Muscle layer of duodenum (tissue), 2 donors: ENCODE measurements around the gene SMIM1.
"Not testable (repeated sequence)": the region's sequence is repeated elsewhere in the genome, so short reads cannot be mapped to it uniquely, and the experiment has no call there.

ENCODE experiments used
- H3K27ac ChIP-seq: one replicate; pipeline ENCODE4 v1.7.0; 2013; ENCODE audit warnings: mild to moderate bottlenecking, low read length
- H3K27me3 ChIP-seq: one replicate; pipeline ENCODE4 v1.7.0; 2013; ENCODE audit warnings: low read depth, mild to moderate bottlenecking, control low read depth, low read length
- H3K36me3 ChIP-seq, 2 donors: one replicate each; pipeline ENCODE4 v1.7.0; 2013; ENCODE audit warnings: low read length in 2 of 2, control low read depth in 1 of 2, mild to moderate bottlenecking in 1 of 2; ENCODE audit not compliant: insufficient read depth in 2 of 2, control insufficient read depth in 1 of 2
- H3K4me1 ChIP-seq, 2 donors: one replicate each; pipeline ENCODE4 v1.7.0; 2013; ENCODE audit warnings: low read length in 2 of 2, mild to moderate bottlenecking in 2 of 2, control low read depth in 1 of 2, moderate library complexity in 1 of 2; ENCODE audit not compliant: insufficient read depth in 2 of 2, control insufficient read depth in 1 of 2
- H3K4me3 ChIP-seq, 2 donors: one replicate each; pipeline ENCODE4 v1.7.0; 2013; ENCODE audit warnings: low read length in 2 of 2, low read depth in 1 of 2, mild to moderate bottlenecking in 1 of 2
- H3K9me3 ChIP-seq, 2 donors: one replicate each; pipeline ENCODE4 v1.7.0; 2013; ENCODE audit warnings: low read length in 2 of 2, control low read depth in 1 of 2, mild to moderate bottlenecking in 1 of 2; ENCODE audit not compliant: control insufficient read depth in 1 of 2
- donor health status: healthy.

Gene SMIM1

DNA sequence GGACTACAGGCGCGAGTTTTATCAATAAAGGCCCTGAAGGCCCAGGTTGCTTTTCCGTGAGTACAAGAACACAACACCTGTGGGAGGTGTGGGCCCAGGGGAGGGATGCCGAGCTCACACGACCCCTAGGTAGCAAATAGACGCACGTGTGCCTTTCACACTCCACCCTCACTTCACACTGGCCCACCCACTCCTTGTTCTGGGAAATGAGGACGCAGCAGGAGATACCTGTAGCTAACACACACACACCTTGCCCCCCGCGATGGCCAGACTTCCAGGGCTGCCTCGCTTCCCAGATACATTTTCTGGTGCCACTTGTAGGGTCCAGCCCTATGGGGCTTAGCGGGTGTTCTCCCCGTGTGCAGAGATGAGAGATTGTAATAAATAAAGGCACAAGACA, 24.6 kb upstream of the SMIM1 start:
- Histone ChIP-seq H3K27ac (no peak overlapping the region), H3K4me3 (peak overlapping the region; percentile 52 to 79), H3K9me3 (no peaks in the 10 kb centered on the region), H3K4me1 (peaks cover 3 to 26% of the 10 kb centered on the region in 2 donors), H3K36me3 (peaks cover 0 to 7% of the 10 kb centered on the region in 2 donors), H3K27me3 (no peaks in the 10 kb centered on the region)

DNA sequence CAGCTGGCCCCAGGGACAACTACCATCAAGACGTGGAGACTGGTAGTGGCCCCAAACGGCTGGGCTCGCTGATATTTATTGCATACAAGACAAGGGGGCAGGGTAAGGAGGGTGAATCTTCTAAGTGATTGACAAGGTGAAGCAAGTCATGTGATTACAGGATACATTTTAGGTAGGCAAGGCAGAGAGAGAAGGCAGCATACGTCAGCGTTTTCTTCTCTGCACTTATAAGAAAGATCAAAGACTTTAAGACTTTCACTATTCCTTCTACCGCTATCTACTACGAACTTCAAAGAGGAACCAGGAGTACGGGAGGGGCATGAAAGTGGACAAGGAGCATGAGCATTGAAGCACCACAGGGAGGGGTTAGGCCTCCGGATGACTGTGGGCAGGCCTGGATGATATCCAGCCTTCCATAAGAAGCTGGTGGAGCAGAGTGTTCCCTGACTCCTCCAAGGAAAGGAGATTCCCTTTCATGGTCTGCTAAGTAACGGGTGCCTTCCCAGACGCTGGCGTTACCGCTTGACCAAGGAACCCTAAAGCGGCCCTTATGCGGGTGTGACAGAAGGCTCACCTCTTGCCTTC, 24.1 kb upstream of the SMIM1 start:
- H3K27me3 ChIP-seq, H3K9me3 ChIP-seq, H3K36me3 ChIP-seq, H3K27ac ChIP-seq, H3K4me3 ChIP-seq: not testable (repeated sequence)
- peaks cover 3 to 26% of the 10 kb centered on the region in 2 donors for H3K4me1 ChIP-seq

DNA sequence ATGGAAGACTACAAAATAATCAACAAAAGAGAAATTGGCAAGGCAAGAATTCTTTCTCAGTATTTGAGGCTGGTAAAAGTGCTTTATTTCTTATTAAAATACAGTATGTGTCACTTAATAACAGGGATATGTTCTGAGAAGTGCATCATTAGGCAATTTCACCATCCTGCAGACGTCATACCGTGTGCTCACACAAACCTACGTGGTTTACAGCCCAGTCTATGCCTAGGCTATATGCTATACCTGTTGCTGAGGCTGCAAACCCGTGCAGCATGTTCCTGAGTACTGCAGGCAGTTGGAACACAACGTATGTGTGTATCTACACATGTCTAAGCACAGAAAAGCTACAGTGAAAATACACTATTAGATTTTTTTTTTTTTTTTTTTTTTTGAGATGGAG, 23.0 kb upstream of the SMIM1 start:
- Histone ChIP-seq H3K36me3 (peaks cover 0 to 6% of the 10 kb centered on the region in 2 donors), H3K27ac (no peak overlapping the region), H3K4me3 (no peak overlapping the region), H3K27me3 (no peaks in the 10 kb centered on the region), H3K4me1 (peaks cover 3 to 25% of the 10 kb centered on the region in 2 donors), H3K9me3 (no peaks in the 10 kb centered on the region)

DNA sequence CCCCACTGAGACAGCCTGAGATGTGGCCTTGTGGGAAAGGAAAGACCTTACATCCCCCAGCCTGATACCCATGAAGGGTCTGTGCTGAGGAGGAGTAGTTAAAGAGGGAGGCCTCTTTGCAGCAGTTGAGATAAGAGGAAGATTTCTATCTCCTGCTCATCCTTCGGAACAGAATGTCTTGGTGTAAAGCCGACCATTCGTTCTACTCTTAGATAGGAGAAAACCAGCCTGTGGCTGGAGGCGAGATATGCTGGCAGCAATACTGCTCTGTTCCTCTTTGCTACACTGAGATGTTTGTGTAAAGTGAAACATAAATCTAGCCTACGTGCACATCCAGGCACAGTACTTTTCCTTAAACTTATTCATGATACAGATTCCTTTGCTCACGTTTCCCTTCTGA, 21.8 kb upstream of the SMIM1 start:
- no peaks in the 10 kb centered on the region for H3K27me3 ChIP-seq
- H3K9me3 ChIP-seq = no peaks in the 10 kb centered on the region
- no peaks in the 10 kb centered on the region for H3K36me3 ChIP-seq
- H3K4me1 ChIP-seq = peaks cover 3 to 15% of the 10 kb centered on the region in 2 donors
- no peak overlapping the region for H3K27ac ChIP-seq
- H3K4me3 ChIP-seq = no peak overlapping the region

DNA sequence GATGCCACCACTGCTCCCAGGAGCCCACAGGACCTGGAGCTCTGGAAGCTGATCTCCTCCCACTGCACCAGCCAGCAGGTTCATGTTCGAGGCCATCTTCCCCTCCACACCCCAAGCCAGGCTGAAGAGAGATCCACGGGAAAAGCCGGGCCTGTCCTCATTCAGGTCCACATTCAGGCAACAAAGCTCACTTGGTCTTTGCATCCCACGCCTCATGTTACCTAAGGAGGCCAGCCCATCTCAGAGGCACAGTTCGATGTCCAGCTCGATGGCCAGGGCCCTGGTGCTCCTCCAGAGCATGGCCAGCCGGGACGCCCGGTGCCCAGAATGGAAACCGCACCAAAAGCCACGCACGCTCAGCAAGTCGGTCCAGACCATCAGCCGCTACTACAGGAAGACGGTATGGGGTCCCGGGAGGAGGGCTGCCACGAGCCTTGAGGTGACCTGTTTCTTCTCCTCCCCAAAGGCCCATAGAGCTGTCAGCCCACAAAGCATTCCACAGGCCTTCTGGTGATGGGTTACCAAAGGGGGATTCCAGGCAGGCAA, 20.1 kb upstream of the SMIM1 start, which contains the start of gene CCDC27:
Gene CCDC27, plus strand, starts transcription at position 51 of the 546 bp plus-strand sequence. Its CDS starts 32 bp downstream, at position 83.
- Histone ChIP-seq H3K4me1 (peaks cover 3 to 5% of the 10 kb centered on the region in 2 donors), H3K27me3 (no peaks in the 10 kb centered on the region), H3K36me3 (no peaks in the 10 kb centered on the region), H3K27ac (no peak within 1 kb of the TSS), H3K9me3 (no peaks in the 10 kb centered on the region), H3K4me3 (no peak within 1 kb of the TSS)

DNA sequence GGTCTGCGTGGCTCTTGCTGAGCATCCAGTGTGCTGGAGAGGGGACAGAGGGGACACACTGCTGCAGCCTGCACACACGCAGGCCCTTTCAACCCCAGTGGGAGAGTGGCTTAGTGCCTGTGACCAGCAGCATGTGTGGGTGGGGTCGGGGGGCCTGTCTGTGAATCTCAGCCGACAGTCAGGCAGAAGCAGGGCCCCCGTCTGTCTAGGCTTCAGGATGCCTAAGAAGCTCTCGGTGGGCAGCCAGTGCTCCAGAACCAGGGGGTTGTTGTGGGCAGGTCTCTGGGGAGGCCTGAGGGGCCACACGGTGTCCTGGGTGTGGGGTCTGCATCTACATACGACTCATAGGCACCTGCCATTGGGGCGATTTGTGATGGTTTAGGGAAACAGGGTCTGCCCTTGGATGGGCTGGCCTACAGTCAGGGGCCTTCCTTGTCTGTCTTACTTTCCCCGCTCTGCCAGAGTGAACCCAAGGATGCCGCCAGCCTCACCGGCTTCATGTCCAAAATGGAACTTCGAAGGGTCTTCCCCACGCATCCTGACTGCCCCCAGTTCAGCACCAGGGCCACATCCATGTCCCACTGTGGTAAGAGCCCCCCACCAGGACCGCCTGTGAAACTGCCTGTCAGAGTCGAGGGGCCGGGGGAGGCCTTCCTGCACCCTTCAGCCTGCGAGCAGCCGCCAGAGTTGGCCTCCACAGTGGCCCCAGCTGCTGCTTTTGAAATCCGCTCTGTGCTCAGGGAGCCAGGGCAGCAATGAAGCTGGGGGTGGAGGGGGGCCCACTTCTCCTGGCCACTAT, 18.7 kb upstream of the SMIM1 start:
- Histone ChIP-seq H3K27ac (no peak overlapping the region), H3K27me3 (no peaks in the 10 kb centered on the region), H3K36me3 (no peaks in the 10 kb centered on the region), H3K9me3 (no peaks in the 10 kb centered on the region), H3K4me1 (no peaks in the 10 kb centered on the region), H3K4me3 (no peak overlapping the region)

DNA sequence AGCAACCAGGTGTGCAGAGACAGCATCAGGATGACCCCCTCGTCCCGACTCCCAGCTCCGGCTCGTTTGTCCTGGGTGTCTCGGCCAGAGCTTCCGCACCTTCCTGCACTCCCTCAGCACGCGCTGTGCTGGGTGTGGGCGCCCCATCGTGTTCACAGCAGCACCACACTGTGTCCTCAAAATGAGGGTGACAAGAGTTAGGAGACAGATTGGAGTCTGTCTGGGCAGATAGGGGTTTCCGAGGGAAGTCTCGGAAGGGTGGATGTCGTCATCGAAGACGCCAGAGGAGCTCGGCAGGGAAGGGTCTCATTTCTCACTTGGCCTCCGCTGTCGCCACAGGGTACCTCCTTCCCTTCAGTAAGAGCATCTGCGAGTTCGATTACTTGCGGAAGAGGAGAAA, 16.2 kb upstream of the SMIM1 start:
- no peak overlapping the region for H3K4me3 ChIP-seq
- H3K36me3 ChIP-seq = no peaks in the 10 kb centered on the region
- no peak overlapping the region for H3K27ac ChIP-seq
- H3K4me1 ChIP-seq = no peaks in the 10 kb centered on the region
- no peaks in the 10 kb centered on the region for H3K9me3 ChIP-seq
- H3K27me3 ChIP-seq = no peaks in the 10 kb centered on the region

DNA sequence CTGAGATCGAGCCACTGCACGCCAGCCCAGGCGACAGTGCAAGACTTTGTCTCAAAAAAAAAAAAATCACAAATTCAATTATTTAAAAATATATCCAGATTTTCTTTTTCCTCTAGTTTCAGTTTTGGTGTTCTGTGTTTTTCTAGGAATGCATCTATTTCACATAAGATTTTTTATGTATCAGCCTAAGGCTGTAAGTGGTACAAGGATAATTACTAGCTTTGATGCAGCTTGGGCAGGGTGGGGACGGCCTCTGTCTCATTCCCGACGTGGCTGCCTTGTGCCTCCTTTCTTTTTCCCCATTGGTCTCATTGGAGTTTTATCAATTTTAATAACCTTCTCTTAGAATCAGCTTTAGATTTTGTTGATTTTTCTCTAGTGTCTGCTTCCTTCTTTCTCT, 13.4 kb upstream of the SMIM1 start:
- no peak overlapping the region for H3K4me3 ChIP-seq
- no peaks in the 10 kb centered on the region for H3K4me1 ChIP-seq
- no peaks in the 10 kb centered on the region for H3K27me3 ChIP-seq
- no peaks in the 10 kb centered on the region for H3K9me3 ChIP-seq
- no peaks in the 10 kb centered on the region for H3K36me3 ChIP-seq
- no peak overlapping the region for H3K27ac ChIP-seq

DNA sequence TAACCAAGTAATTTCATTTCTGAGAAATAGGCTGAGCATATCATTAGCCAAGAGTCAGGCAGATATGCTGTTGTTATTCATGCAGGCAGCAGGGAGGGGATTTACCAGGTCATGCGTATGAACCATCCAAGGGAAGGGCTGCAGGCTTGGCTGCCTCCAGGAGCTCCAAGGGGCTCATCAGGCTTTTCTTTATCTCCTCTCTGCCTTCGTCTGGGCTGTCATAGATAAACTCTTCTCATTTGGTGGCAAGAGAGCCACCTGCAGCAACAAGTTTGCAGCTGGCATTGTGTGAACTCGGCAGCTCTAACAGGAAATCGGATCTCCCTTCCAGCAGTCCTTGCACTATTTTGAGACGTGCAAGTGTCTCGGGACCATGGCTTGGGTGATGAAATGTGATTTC, 12.8 kb upstream of the SMIM1 start:
- no peak overlapping the region for H3K27ac ChIP-seq
- no peaks in the 10 kb centered on the region for H3K4me1 ChIP-seq
- no peaks in the 10 kb centered on the region for H3K9me3 ChIP-seq
- H3K27me3 ChIP-seq = no peaks in the 10 kb centered on the region
- H3K4me3 ChIP-seq = no peak overlapping the region
- no peaks in the 10 kb centered on the region for H3K36me3 ChIP-seq

DNA sequence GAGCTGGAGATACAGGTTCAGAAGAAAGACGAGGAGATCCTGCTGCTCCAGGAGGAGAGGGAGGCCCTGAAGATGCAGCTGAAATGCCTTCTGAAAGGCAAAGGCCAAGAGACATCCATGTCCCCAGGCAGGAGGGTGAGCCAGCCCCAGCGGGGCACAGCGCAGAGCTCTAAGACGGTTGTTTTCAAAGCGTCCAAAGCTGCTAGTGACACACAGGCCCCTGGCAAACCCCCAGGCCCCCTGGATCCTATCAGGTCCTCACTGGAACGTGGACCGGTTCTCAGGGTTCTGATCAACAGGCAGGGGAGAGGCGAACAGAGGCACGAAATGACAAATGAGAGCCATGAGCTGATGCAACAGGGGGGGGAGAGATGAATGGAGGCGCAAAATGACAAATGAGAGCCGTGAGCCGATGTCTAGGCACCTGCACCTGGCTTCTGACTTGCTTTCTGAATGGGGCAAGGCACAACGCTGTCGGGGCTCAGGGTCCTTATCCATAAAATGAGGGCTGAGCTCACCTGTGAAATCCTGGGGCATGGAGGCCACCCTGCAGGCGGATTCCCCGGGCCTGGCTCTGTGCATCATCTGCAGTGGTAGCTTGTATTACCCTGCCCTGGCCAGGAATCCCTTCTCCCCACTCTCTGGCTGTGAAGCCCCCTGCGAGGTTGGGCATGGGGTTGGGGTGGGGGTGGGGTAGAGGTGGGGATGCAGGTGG, 11.1 kb upstream of the SMIM1 start:
- Histone ChIP-seq H3K4me3 (no peak overlapping the region), H3K4me1 (no peaks in the 10 kb centered on the region), H3K27ac (no peak overlapping the region), H3K9me3 (no peaks in the 10 kb centered on the region), H3K27me3 (no peaks in the 10 kb centered on the region), H3K36me3 (no peaks in the 10 kb centered on the region)

DNA sequence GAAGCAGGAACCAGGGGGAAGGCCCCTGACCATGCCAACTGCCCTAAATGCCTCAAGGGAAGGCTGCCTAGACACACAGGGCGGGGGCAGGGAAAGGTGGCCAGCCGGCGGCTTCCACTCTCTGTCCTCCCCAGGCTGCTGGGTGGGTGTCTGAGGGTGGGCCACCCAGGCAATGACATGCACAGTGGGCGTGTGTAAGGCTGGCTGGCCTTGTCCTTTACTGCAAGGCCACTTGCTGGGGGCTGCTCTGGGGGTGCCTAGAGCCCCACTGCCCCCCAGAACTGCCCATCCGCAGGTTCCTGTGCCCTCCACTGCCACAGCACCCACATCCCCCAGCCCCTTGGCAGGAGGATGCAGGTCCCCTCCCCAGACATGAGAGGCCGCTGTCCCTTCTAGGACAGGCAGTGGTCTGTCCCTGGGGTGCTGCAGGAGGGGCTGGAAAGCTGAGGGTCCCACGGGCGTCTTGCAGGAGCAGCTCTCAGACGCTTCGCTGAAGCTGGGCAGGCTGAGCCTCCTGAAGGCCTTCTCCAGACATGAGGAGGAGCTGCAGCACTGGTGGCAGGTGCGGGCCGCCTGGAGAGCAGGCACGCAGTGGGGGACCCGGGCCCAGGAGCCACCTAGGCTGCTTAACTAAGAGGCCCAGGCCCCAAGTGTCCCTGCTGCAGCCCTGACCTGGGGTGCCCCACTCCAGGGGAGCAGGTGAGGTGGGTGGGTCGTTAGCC, 10.2 kb upstream of the SMIM1 start:
- no peaks in the 10 kb centered on the region for H3K4me1 ChIP-seq
- H3K36me3 ChIP-seq = no peaks in the 10 kb centered on the region
- no peak overlapping the region for H3K4me3 ChIP-seq
- no peaks in the 10 kb centered on the region for H3K27me3 ChIP-seq
- H3K9me3 ChIP-seq = no peaks in the 10 kb centered on the region
- H3K27ac ChIP-seq = no peak overlapping the region
